ENCODE results near the gene PICALM. TPM values are rescaled to one million over a fixed set of nuclear protein-coding genes. Genes with fewer than 3 reads are reported as not detected.

The PICALM gene
- total and polyA plus RNA-seq, 2 of the 13 experiments (the other 11 are each of a cell fraction or from before 2014, with no cell fraction given), result 97.6 to 154 TPM

DNA sequence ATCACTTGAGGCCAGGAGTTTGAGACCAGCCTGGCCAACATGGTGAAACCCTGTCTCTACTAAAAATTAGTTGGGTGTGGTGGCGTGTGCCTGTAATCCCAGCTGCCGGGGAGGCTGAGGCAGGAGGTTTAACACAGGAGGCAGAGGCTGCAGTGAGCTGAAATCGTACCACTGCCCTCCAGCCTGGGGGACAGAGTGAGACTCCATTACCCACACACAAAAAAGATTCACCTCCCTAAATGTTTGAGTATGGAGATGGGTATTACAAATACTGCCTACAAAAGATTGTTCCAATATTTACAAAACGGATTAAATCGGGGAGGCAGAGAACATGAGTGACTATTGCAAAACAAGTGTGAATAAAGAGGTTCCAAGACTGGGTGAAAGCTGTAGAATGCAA, 98.3 kb downstream of the PICALM start (continued):
- TF ChIP-seq, protein P1, sequence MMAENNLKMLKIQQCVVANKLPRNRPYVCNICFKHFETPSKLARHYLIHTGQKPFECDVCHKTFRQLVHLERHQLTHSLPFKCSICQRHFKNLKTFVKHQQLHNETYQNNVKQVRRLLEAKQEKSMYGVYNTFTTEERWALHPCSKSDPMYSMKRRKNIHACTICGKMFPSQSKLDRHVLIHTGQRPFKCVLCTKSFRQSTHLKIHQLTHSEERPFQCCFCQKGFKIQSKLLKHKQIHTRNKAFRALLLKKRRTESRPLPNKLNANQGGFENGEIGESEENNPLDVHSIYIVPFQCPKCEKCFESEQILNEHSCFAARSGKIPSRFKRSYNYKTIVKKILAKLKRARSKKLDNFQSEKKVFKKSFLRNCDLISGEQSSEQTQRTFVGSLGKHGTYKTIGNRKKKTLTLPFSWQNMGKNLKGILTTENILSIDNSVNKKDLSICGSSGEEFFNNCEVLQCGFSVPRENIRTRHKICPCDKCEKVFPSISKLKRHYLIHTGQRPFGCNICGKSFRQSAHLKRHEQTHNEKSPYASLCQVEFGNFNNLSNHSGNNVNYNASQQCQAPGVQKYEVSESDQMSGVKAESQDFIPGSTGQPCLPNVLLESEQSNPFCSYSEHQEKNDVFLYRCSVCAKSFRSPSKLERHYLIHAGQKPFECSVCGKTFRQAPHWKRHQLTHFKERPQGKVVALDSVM (CRISPR knock-in tag; IDR thresholded peaks at IDR 0.05), result peak; percentile 99
- TF ChIP-seq SIX4 (CRISPR knock-in tag; IDR thresholded peaks at IDR 0.05) (0 out of 2 replicates have a peak, but pooled peaks have one; percentile 42), ZNF703 (CRISPR knock-in tag; IDR thresholded peaks at IDR 0.05; ENCODE audit: borderline replicate concordance) (no peak), SOX5 (CRISPR knock-in tag; IDR thresholded peaks at IDR 0.05; ENCODE audit: borderline replicate concordance) (peak; percentile 70; the same call in 1 of the 2 replicates), FOXA1 (IDR thresholded peaks at IDR 0.05) (peak; percentile 32; the same call in 1 of the 2 replicates), FOXA1 (CRISPR knock-in tag; IDR thresholded peaks at IDR 0.05) (peak; percentile 81), RCOR2 (CRISPR knock-in tag; IDR thresholded peaks at IDR 0.05) (peak; percentile 84), EP300 (IDR thresholded peaks at IDR 0.05; ENCODE audit: low read depth in 2 of 2, low read length in 2 of 2) (peak in 1 of 2 experiments; percentile 63; a peak in 2 of 4 replicates), EP300 (CRISPR knock-in tag; IDR thresholded peaks at IDR 0.05; ENCODE audit: borderline replicate concordance) (no peak), ISL2 (CRISPR knock-in tag; IDR thresholded peaks at IDR 0.05) (peak; percentile 90), JUND (CRISPR knock-in tag; IDR thresholded peaks at IDR 0.05) (no peak), NONO (IDR thresholded peaks at IDR 0.05) (no peak), NONO (CRISPR knock-in tag; conservative IDR thresholded peaks at IDR 0.05) (0 out of 2 replicates have a peak, but pooled peaks have one; percentile 25), CEBPG (CRISPR knock-in tag; IDR thresholded peaks at IDR 0.05) (peak; percentile 85)
- TF ChIP-seq, protein P2, sequence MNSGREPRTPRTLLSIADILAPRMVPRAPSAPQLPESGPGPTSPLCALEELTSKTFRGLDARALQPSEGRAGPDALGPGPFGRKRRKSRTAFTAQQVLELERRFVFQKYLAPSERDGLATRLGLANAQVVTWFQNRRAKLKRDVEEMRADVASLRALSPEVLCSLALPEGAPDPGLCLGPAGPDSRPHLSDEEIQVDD (CRISPR knock-in tag; IDR thresholded peaks at IDR 0.05; ENCODE audit: borderline replicate concordance), result no peak
- TF ChIP-seq, protein P3, sequence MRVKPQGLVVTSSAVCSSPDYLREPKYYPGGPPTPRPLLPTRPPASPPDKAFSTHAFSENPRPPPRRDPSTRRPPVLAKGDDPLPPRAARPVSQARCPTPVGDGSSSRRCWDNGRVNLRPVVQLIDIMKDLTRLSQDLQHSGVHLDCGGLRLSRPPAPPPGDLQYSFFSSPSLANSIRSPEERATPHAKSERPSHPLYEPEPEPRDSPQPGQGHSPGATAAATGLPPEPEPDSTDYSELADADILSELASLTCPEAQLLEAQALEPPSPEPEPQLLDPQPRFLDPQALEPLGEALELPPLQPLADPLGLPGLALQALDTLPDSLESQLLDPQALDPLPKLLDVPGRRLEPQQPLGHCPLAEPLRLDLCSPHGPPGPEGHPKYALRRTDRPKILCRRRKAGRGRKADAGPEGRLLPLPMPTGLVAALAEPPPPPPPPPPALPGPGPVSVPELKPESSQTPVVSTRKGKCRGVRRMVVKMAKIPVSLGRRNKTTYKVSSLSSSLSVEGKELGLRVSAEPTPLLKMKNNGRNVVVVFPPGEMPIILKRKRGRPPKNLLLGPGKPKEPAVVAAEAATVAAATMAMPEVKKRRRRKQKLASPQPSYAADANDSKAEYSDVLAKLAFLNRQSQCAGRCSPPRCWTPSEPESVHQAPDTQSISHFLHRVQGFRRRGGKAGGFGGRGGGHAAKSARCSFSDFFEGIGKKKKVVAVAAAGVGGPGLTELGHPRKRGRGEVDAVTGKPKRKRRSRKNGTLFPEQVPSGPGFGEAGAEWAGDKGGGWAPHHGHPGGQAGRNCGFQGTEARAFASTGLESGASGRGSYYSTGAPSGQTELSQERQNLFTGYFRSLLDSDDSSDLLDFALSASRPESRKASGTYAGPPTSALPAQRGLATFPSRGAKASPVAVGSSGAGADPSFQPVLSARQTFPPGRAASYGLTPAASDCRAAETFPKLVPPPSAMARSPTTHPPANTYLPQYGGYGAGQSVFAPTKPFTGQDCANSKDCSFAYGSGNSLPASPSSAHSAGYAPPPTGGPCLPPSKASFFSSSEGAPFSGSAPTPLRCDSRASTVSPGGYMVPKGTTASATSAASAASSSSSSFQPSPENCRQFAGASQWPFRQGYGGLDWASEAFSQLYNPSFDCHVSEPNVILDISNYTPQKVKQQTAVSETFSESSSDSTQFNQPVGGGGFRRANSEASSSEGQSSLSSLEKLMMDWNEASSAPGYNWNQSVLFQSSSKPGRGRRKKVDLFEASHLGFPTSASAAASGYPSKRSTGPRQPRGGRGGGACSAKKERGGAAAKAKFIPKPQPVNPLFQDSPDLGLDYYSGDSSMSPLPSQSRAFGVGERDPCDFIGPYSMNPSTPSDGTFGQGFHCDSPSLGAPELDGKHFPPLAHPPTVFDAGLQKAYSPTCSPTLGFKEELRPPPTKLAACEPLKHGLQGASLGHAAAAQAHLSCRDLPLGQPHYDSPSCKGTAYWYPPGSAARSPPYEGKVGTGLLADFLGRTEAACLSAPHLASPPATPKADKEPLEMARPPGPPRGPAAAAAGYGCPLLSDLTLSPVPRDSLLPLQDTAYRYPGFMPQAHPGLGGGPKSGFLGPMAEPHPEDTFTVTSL (CRISPR knock-in tag; IDR thresholded peaks at IDR 0.05; ENCODE audit: borderline replicate concordance), result peak; percentile 74; the same call in 1 of the 2 replicates
- TF ChIP-seq, protein P4, sequence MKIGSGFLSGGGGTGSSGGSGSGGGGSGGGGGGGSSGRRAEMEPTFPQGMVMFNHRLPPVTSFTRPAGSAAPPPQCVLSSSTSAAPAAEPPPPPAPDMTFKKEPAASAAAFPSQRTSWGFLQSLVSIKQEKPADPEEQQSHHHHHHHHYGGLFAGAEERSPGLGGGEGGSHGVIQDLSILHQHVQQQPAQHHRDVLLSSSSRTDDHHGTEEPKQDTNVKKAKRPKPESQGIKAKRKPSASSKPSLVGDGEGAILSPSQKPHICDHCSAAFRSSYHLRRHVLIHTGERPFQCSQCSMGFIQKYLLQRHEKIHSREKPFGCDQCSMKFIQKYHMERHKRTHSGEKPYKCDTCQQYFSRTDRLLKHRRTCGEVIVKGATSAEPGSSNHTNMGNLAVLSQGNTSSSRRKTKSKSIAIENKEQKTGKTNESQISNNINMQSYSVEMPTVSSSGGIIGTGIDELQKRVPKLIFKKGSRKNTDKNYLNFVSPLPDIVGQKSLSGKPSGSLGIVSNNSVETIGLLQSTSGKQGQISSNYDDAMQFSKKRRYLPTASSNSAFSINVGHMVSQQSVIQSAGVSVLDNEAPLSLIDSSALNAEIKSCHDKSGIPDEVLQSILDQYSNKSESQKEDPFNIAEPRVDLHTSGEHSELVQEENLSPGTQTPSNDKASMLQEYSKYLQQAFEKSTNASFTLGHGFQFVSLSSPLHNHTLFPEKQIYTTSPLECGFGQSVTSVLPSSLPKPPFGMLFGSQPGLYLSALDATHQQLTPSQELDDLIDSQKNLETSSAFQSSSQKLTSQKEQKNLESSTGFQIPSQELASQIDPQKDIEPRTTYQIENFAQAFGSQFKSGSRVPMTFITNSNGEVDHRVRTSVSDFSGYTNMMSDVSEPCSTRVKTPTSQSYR (CRISPR knock-in tag; IDR thresholded peaks at IDR 0.05; ENCODE audit: borderline replicate concordance), result peak; percentile 15; the same call in 1 of the 2 replicates
- TF ChIP-seq, protein P5, sequence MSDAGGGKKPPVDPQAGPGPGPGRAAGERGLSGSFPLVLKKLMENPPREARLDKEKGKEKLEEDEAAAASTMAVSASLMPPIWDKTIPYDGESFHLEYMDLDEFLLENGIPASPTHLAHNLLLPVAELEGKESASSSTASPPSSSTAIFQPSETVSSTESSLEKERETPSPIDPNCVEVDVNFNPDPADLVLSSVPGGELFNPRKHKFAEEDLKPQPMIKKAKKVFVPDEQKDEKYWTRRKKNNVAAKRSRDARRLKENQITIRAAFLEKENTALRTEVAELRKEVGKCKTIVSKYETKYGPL (CRISPR knock-in tag; IDR thresholded peaks at IDR 0.05), result no peak
